K562 (cell line): Measurements from ENCODE around the gene FRYL. TPM values are rescaled to one million over a fixed set of nuclear protein-coding genes. Genes with fewer than 3 reads are reported as not detected.

Experiments used
- ATAC-seq: fragments of 200-7000 bp; cut with Tn5 transposase; 3 replicates; pipeline ENCODE4 v1.9.1; 2020; ENCODE audit warnings: moderate library complexity
- BruUV-seq: library from RNA; stranded (reverse); fragments of 400-500 nt; replicated peaks from 2 replicates; lab custom pipeline; 2021; lab: Mats Ljungman, UMichigan
- CTCF ChIA-PET: fragments of 300-600 bp; formaldehyde crosslinking; extraction: SDS; loops from one replicate; lab custom pipeline; 2021; ENCODE audit warnings: low intra/inter-chr PET ratio; lab: Yijun Ruan, JAX
- POLR2A ChIA-PET: fragments of 300-600, 350-650 bp; sonication (Branson Sonifier 250); formaldehyde crosslinking; extraction: SDS; loops from one replicate; lab custom pipeline; 2021; ENCODE audit warnings: antibody characterized with exemption, inconsistent platforms; lab: Yijun Ruan, JAX
- DNase-seq, 4 experiments: peaks; one replicate each; pipeline versions ENCODE4 v3.0.0 to v3.0.0-alpha.2; 2011 to 2018; ENCODE audit warnings: low spot score in 3 of 4, mixed read lengths in 3 of 4; ENCODE audit errors: extremely low read depth in 1 of 4
- FAIRE-seq: peaks from 2 replicates; lab custom pipeline; 2011; peaks lifted over from hg19 to GRCh38; lab: Jason Lieb, UNC
- H2AFZ ChIP-seq: 2 replicates; pipeline ENCODE4 v1.6.0; 2011; ENCODE audit warnings: low read depth, low read length, control low read depth, inconsistent platforms
- H3K27ac ChIP-seq: fragments of 200-600 bp; 3 replicates; pipeline ENCODE4 v1.8.0; 2011; ENCODE audit warnings: low read depth, mild to moderate bottlenecking, control low read depth, inconsistent platforms, low read length, moderate library complexity, mixed read lengths; ENCODE audit errors: extremely low read depth
- H3K27me3 ChIP-seq, 2 experiments: fragments of 300-600 bp in 1 of 2; 2 replicates in 1 of 2; 3 replicates in 1 of 2; pipeline versions ENCODE4 v1.6.0 to v1.8.0; 2011; ENCODE audit warnings: inconsistent platforms in 2 of 2, low read length in 2 of 2, mild to moderate bottlenecking in 1 of 2, mixed read lengths in 1 of 2, moderate library complexity in 1 of 2; ENCODE audit not compliant: control insufficient read depth in 2 of 2, insufficient read depth in 2 of 2
- H3K36me3 ChIP-seq: fragments of 300-600 bp; 3 replicates; pipeline ENCODE4 v1.8.0; 2011; ENCODE audit warnings: mild to moderate bottlenecking, low read length, inconsistent platforms; ENCODE audit not compliant: control insufficient read depth, insufficient read depth
- H3K4me1 ChIP-seq, 2 experiments: fragments of 200-600 bp in 1 of 2; replicated peaks in 1 of 2; 2 replicates in 1 of 2; 3 replicates in 1 of 2; pipeline versions ENCODE4 v1.5.1 to v1.8.0; 2011; ENCODE audit warnings: inconsistent platforms in 2 of 2, low read length in 2 of 2, mild to moderate bottlenecking in 1 of 2, mixed read lengths in 1 of 2, moderate library complexity in 1 of 2; ENCODE audit not compliant: control insufficient read depth in 2 of 2, insufficient read depth in 2 of 2
- H3K4me2 ChIP-seq: 2 replicates; pipeline ENCODE4 v1.6.1; 2011; ENCODE audit warnings: low read length, control low read depth, inconsistent platforms, mixed read lengths; ENCODE audit not compliant: insufficient read depth
- H3K4me3 ChIP-seq: fragments of 200-600 bp; sonication (generic), shearing (Covaris generic); 2 replicates; pipeline ENCODE4 v1.5.1; 2016; ENCODE audit warnings: control low read depth, inconsistent platforms
- H3K79me2 ChIP-seq: fragments of 200-600 bp; 3 replicates; pipeline ENCODE4 v1.8.0; 2011; ENCODE audit warnings: low read length, inconsistent platforms; ENCODE audit not compliant: control insufficient read depth, insufficient read depth
- H3K9ac ChIP-seq, 2 experiments: 2 replicates each; pipeline versions ENCODE4 v1.6.0 to v1.6.1; 2011; ENCODE audit warnings: low read depth in 2 of 2, low read length in 2 of 2, control low read depth in 1 of 2, inconsistent platforms in 1 of 2, mild to moderate bottlenecking in 1 of 2, mixed read lengths in 1 of 2; ENCODE audit not compliant: insufficient read depth in 1 of 2
- H3K9me1 ChIP-seq: one replicate; pipeline ENCODE4 v1.6.0; 2011; ENCODE audit warnings: inconsistent platforms, mild to moderate bottlenecking, low read length, moderate library complexity; ENCODE audit not compliant: control insufficient read depth, insufficient read depth
- H3K9me3 ChIP-seq: replicated peaks from 2 replicates; pipeline ENCODE4 v1.5.1; 2011; ENCODE audit warnings: low read depth, low read length, inconsistent platforms; ENCODE audit not compliant: control insufficient read depth, insufficient read depth
- H4K20me1 ChIP-seq: replicated peaks from 2 replicates; pipeline ENCODE4 v1.6.1; 2011; ENCODE audit warnings: low read length, inconsistent platforms, mixed read lengths; ENCODE audit not compliant: control insufficient read depth, insufficient read depth
- ARID1B ChIP-seq: fragments of 450-650 bp; IDR thresholded peaks from 2 replicates; pipeline ENCODE4 v1.6.1; 2016; ENCODE audit warnings: antibody characterized with exemption, mild to moderate bottlenecking, inconsistent platforms
- CHAMP1 ChIP-seq: fragments of 450-650 bp; IDR thresholded peaks from 2 replicates; pipeline ENCODE4 v1.6.1; 2016; ENCODE audit warnings: mild to moderate bottlenecking
- GATAD2A ChIP-seq: fragments of 450-650 bp; IDR thresholded peaks from 2 replicates; pipeline ENCODE4 v1.6.1; 2017
- HDAC6 ChIP-seq: IDR thresholded peaks from 2 replicates; pipeline ENCODE4 v1.6.1; 2012; ENCODE audit warnings: low read depth, mild to moderate bottlenecking, control low read depth, inconsistent platforms, low read length, moderate library complexity
- HMGN3 ChIP-seq: IDR thresholded peaks from 2 replicates; pipeline ENCODE4 v1.6.1; 2011; ENCODE audit warnings: borderline replicate concordance, low read depth, mild to moderate bottlenecking, mixed read lengths, low read length; ENCODE audit not compliant: insufficient read length; ENCODE audit errors: extremely low read depth
- IRF9 ChIP-seq: fragments of 450-650 bp; IDR thresholded peaks from 2 replicates; pipeline ENCODE4 v1.6.1; 2016; ENCODE audit warnings: missing biosample characterization, missing genetic modification characterization
- KLF10 ChIP-seq: fragments of 250-450 bp; sonication (Bioruptor Pico); IDR thresholded peaks from 2 replicates; pipeline ENCODE4 v1.6.1; 2021; ENCODE audit warnings: matching md5 sums
- MAFK ChIP-seq: IDR thresholded peaks from 2 replicates; pipeline ENCODE4 v1.6.1; 2011; ENCODE audit warnings: low read length, improper control_type of control experiment
- NFE2L1 ChIP-seq: fragments of 450-650 bp; IDR thresholded peaks from 2 replicates; pipeline ENCODE4 v1.6.1; 2016; ENCODE audit warnings: missing genetic modification characterization, low read depth, mild to moderate bottlenecking, missing compliant biosample characterization, moderate library complexity, borderline replicate concordance
- OTX1 ChIP-seq: fragments of 450-650 bp; formaldehyde crosslinking; IDR thresholded peaks from 2 replicates; pipeline ENCODE4 v1.4.0; 2022; ENCODE audit warnings: mild to moderate bottlenecking
- PHF21A ChIP-seq: fragments of 450-650 bp; IDR thresholded peaks from 2 replicates; pipeline ENCODE4 v1.6.1; 2017; ENCODE audit warnings: low read depth, borderline replicate concordance
- PML ChIP-seq: IDR thresholded peaks from 2 replicates; pipeline ENCODE4 v1.6.1; 2012; ENCODE audit warnings: low read length, inconsistent platforms
- ZNF165 ChIP-seq: fragments of 250-450 bp; sonication (Bioruptor Pico); IDR thresholded peaks from 2 replicates; pipeline ENCODE4 v1.4.0; 2020; ENCODE audit warnings: borderline replicate concordance
- WGBS: fragments of 100-300 bp; shearing (Covaris generic); methylation state at CpG from one replicate; pipeline ENCODE4 v1.1.6; 2016; ENCODE audit warnings: low coverage, mixed read lengths; ENCODE audit not compliant: insufficient coverage; ENCODE audit errors: missing lambda C conversion rate; 5-methylcytosine and 5-hydroxymethylcytosine counted together
- in situ Hi-C: fragments of 300-500 bp; cut with MboI; formaldehyde crosslinking; loops from 4 replicates; pipeline ENCODE4 v1.15.0; 2018; ENCODE audit warnings: inconsistent platforms, mixed read lengths
- intact Hi-C: fragments of 100-400 bp; cut with micrococcal nuclease; formaldehyde crosslinking; loops from 2 replicates; pipeline ENCODE4 v1.14.2; 2022
- polyA plus RNA-seq, 8 experiments: library from polyadenylated mRNA; depleted of rRNA in 4 of 8; stranded (reverse) in 5 of 8; unstranded in 3 of 8; fragments of >200 nt; fragmentation: Nextera tagmentation in 2 of 8; fragmentation: Illumina TruSeq in 1 of 8; extraction: Ambion mirVana in 2 of 8; extraction: Trizol in 1 of 8; gene quantifications; 2 replicates each; pipeline versions ENCODE4 v1.2.1 to v1.2.3, GENCODE V29; 2011 to 2014; ENCODE audit warnings: inconsistent platforms in 1 of 8, missing spikeins in 1 of 8
- total RNA-seq, 7 experiments: library from RNA; depleted of rRNA in 6 of 7; stranded (reverse); fragments of >200 nt in 6 of 7; fragmentation: Illumina TruSeq in 2 of 7; extraction: Trizol in 2 of 7; gene quantifications; 2 replicates each; pipeline versions ENCODE4 v1.2.1 to v1.2.3, GENCODE V29; 2011 to 2021; ENCODE audit warnings: low replicate concordance in 1 of 7
- TF ChIP-seq, protein P1 (sequence below): fragments of 450-650 bp; formaldehyde crosslinking; IDR thresholded peaks from 2 replicates; pipeline ENCODE4 v1.4.0; 2022; ENCODE audit warnings: missing genetic modification characterization

FRYL gene
- total and polyA plus RNA-seq, 9 of the 15 experiments (the other 6 are each of a cell fraction or from before 2014, with no cell fraction given), result 7.2 to 34.9 (median 15.9) TPM

GRCh38 chr4:48503233-48504025 lies 276.6 kb downstream of the FRYL start (continued):
- TF ChIP-seq PML, result no peak
- no peak for TF ChIP-seq HDAC6
- no peak for TF ChIP-seq OTX1 (CRISPR knock-in tag)
- TF ChIP-seq NFE2L1 (tag), result no peak
- TF ChIP-seq, all 486 proteins: peak for 0

DNA sequence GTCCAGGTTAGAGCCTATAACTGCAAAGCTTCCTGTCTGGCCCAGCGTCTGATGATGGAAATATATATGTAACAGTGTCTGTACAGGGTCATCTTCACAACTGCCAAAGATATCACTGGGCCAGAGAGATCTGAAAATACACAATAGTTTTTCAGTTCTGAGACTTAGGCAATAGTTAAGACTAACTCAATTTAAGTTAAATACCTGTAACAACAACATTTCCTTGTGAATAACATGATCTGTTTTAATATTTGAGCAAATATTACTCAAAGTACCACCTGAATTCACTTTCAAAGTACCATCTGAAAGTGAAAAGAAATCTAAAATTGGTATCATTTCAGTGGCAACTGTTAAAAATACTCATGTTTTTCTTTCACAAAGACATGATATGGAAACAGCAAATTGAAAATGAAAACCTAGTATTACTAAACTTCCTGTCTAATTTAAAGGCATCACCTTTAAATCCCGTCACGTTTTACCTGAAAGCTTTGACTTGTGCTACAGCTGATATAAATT lies 280.5 kb downstream of the FRYL start:
- intact Hi-C loops, result no loop called here
- no TSS peak for BruUV-seq
- in situ Hi-C loops, result no loop called here
- H4K20me1 ChIP-seq, result no peaks in the 10 kb centered on the region
- no peaks in the 10 kb centered on the region for H3K27me3 ChIP-seq
- no peaks in the 10 kb centered on the region for H3K79me2 ChIP-seq
- WGBS, result 75% methylated on average over 3 of the region's 3 CpGs
- peaks cover 0 to 3% of the 10 kb centered on the region in 2 experiments; a peak in 3 of 5 replicates for H3K4me1 ChIP-seq
- H3K9me1 ChIP-seq, result no peaks in the 10 kb centered on the region
- ChIA-PET CTCF (no interaction called here), POLR2A (interaction anchor here (1.3 kb wide), 1 partner anchor 12 kb away, joined by 5 read pairs; no protein-coding TSS in a partner anchor)
- H3K27ac ChIP-seq, result no peak overlapping the region
- no peak for FAIRE-seq
- no peak overlapping the region for H3K9ac ChIP-seq
- no peak overlapping the region for H2AFZ ChIP-seq
- H3K9me3 ChIP-seq, result no peaks in the 10 kb centered on the region
- no peak overlapping the region for H3K4me2 ChIP-seq
- ATAC-seq, result no peak
- H3K4me3 ChIP-seq, result no peak overlapping the region
- H3K36me3 ChIP-seq, result peaks cover 67% of the 10 kb centered on the region; the same call in 2 of the 3 replicates
- DNase-seq, result no peak
- TF ChIP-seq HMGN3 (no peak), GATAD2A (no peak), ARID1B (no peak), PHF21A (no peak), KLF10 (CRISPR knock-in tag) (no peak), ZNF165 (no peak), IRF9 (tag) (no peak), MAFK (no peak), CHAMP1 (no peak)
- TF ChIP-seq, protein P1, sequence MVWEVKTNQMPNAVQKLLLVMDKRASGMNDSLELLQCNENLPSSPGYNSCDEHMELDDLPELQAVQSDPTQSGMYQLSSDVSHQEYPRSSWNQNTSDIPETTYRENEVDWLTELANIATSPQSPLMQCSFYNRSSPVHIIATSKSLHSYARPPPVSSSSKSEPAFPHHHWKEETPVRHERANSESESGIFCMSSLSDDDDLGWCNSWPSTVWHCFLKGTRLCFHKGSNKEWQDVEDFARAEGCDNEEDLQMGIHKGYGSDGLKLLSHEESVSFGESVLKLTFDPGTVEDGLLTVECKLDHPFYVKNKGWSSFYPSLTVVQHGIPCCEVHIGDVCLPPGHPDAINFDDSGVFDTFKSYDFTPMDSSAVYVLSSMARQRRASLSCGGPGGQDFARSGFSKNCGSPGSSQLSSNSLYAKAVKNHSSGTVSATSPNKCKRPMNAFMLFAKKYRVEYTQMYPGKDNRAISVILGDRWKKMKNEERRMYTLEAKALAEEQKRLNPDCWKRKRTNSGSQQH (CRISPR knock-in tag), result no peak
